ENCODE measurements around the gene COPA. TPM values are rescaled to one million over a fixed set of nuclear protein-coding genes. Genes with fewer than 3 reads are reported as not detected.

The COPA gene
- total RNA-seq, 3 donors from 2014 or later (not counting 1 experiment from before 2014, with no cell fraction given): 140 to 167 (median 148) TPM

DNA sequence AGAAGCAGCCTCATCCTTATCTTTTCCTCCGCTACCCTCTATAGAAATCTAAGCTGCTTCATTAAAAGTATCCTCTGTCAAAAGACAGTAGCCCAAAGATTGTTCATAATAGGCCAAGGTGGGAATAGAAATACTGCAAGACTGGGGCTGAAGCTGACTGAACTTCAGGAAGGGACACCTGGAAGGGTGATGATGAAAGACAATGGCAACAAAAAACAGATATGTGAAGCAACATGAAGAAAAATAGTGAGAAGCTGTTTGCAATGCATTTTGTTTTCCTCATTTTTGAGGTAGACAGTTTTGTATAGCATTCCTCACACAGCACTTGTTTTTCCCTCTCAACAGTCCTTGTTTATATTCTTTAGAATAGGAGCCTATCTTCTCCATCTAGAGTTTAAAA is 97.6 kb downstream of the COPA start:
- no peak for ATAC-seq

DNA sequence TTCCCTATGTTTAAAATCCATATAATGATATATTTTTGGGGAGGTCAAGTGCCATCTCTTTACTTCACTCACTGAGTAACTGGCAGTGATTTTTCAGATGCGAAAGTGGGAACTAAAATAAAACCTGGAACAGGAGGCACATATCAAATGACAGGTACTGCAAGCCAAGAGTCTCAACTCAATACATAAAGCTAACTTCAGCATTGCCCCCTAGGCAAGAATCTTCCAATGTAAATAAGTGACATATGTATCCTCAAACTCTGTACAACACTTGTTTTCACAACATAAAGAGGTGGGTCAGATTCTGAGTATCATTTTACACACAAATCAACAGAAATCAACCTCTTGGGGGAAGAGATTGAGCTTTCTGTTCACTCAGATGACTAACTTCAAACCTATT is 98.8 kb downstream of the COPA start:
- WGBS (ENCODE audit: insufficient coverage): 100% methylated on average over 1 of the region's 1 CpG
- no peak for ATAC-seq
- no peaks in the 10 kb centered on the region for H3K9me3 ChIP-seq (ENCODE audit: control insufficient read depth, insufficient read depth, low read length)
- H3K27ac ChIP-seq (ENCODE audit: low read length): no peak overlapping the region
- H3K27ac Mint-ChIP-seq: peak overlapping the region in 1 of 2 donors; percentile 59
- intact Hi-C loops (cut with micrococcal nuclease): no loop called here
- TF ChIP-seq, protein P1, sequence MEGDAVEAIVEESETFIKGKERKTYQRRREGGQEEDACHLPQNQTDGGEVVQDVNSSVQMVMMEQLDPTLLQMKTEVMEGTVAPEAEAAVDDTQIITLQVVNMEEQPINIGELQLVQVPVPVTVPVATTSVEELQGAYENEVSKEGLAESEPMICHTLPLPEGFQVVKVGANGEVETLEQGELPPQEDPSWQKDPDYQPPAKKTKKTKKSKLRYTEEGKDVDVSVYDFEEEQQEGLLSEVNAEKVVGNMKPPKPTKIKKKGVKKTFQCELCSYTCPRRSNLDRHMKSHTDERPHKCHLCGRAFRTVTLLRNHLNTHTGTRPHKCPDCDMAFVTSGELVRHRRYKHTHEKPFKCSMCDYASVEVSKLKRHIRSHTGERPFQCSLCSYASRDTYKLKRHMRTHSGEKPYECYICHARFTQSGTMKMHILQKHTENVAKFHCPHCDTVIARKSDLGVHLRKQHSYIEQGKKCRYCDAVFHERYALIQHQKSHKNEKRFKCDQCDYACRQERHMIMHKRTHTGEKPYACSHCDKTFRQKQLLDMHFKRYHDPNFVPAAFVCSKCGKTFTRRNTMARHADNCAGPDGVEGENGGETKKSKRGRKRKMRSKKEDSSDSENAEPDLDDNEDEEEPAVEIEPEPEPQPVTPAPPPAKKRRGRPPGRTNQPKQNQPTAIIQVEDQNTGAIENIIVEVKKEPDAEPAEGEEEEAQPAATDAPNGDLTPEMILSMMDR (IDR thresholded peaks at IDR 0.05): no peak
- no peak overlapping the region for H3K4me3 Mint-ChIP-seq
- H3K9me3 Mint-ChIP-seq: no peaks in the 10 kb centered on the region
- H3K27me3 ChIP-seq (ENCODE audit: control insufficient read depth, insufficient read depth, low read length): no peaks in the 10 kb centered on the region
- H3K4me3 ChIP-seq (ENCODE audit: low read length): no peak overlapping the region
- H3K4me1 Mint-ChIP-seq: peaks cover 15 to 26% of the 10 kb centered on the region in 2 donors
- no peaks in the 10 kb centered on the region for H3K4me1 ChIP-seq (ENCODE audit: control insufficient read depth, insufficient read depth, low read length)
- peaks cover 39% of the 10 kb centered on the region for H3K36me3 ChIP-seq (ENCODE audit: control insufficient read depth, insufficient read depth, low read length)
- no peak for DNase-seq
- H3K27me3 Mint-ChIP-seq (ENCODE audit: low read depth in 2 of 2): no peaks in the 10 kb centered on the region
- peaks cover 15% of the 10 kb centered on the region for H3K36me3 Mint-ChIP-seq

More for the DNA sequence above, 97.6 kb downstream of the COPA start:
- Histone ChIP-seq H3K27ac (ENCODE audit: low read length) (no peak overlapping the region), H3K9me3 (ENCODE audit: control insufficient read depth, insufficient read depth, low read length) (no peaks in the 10 kb centered on the region), H3K4me3 (ENCODE audit: low read length) (no peak overlapping the region), H3K4me1 (ENCODE audit: control insufficient read depth, insufficient read depth, low read length) (no peaks in the 10 kb centered on the region), H3K36me3 (ENCODE audit: control insufficient read depth, insufficient read depth, low read length) (peaks cover 26% of the 10 kb centered on the region), H3K27me3 (ENCODE audit: control insufficient read depth, insufficient read depth, low read length) (no peaks in the 10 kb centered on the region)
- H3K4me3 Mint-ChIP-seq: no peak overlapping the region
- TF ChIP-seq, protein P1 (IDR thresholded peaks at IDR 0.05): no peak
- H3K36me3 Mint-ChIP-seq: peaks cover 2% of the 10 kb centered on the region
- no peak for DNase-seq
- intact Hi-C loops (cut with micrococcal nuclease): no loop called here
- 100% methylated on average over 1 of the region's 1 CpG for WGBS (ENCODE audit: insufficient coverage)
- no peaks in the 10 kb centered on the region for H3K9me3 Mint-ChIP-seq
- no peaks in the 10 kb centered on the region for H3K27me3 Mint-ChIP-seq (ENCODE audit: low read depth in 2 of 2)
- H3K27ac Mint-ChIP-seq: peak overlapping the region in 1 of 2 donors; percentile 8
- H3K4me1 Mint-ChIP-seq: peaks cover 15 to 26% of the 10 kb centered on the region in 2 donors

DNA sequence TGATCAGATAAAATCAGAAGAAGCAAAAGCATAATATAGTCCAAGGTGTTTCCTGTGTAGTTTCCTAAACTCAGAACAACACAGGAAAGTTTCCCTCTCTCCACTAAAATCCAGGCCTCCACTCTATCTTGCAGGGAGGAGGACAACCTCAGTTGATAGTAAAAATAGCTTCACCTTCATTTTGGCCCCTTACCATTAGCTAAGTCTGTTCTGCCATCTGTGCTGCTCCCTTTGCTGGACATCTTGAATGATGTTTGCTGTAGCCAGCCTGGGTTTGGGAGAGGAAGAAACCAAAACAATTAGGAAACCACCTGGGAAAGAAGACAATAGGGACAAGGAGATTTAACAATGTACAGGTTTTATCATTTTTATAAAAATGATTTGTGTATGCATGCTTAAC is 99.3 kb downstream of the COPA start:
- intact Hi-C loops (cut with micrococcal nuclease): no loop called here
- Histone ChIP-seq H3K4me1 (ENCODE audit: control insufficient read depth, insufficient read depth, low read length) (no peaks in the 10 kb centered on the region), H3K27ac (ENCODE audit: low read length) (no peak overlapping the region), H3K4me3 (ENCODE audit: low read length) (no peak overlapping the region), H3K9me3 (ENCODE audit: control insufficient read depth, insufficient read depth, low read length) (no peaks in the 10 kb centered on the region), H3K36me3 (ENCODE audit: control insufficient read depth, insufficient read depth, low read length) (peaks cover 43% of the 10 kb centered on the region), H3K27me3 (ENCODE audit: control insufficient read depth, insufficient read depth, low read length) (no peaks in the 10 kb centered on the region)
- H3K4me3 Mint-ChIP-seq: no peak overlapping the region
- H3K36me3 Mint-ChIP-seq: peaks cover 19% of the 10 kb centered on the region
- DNase-seq (no peak), ATAC-seq (no peak)
- H3K27ac Mint-ChIP-seq: peak overlapping the region in 1 of 2 donors; percentile 59
- no peaks in the 10 kb centered on the region for H3K9me3 Mint-ChIP-seq
- H3K4me1 Mint-ChIP-seq: peaks cover 15 to 26% of the 10 kb centered on the region in 2 donors
- no peaks in the 10 kb centered on the region for H3K27me3 Mint-ChIP-seq (ENCODE audit: low read depth in 2 of 2)
- TF ChIP-seq, protein P1 (IDR thresholded peaks at IDR 0.05): no peak

DNA sequence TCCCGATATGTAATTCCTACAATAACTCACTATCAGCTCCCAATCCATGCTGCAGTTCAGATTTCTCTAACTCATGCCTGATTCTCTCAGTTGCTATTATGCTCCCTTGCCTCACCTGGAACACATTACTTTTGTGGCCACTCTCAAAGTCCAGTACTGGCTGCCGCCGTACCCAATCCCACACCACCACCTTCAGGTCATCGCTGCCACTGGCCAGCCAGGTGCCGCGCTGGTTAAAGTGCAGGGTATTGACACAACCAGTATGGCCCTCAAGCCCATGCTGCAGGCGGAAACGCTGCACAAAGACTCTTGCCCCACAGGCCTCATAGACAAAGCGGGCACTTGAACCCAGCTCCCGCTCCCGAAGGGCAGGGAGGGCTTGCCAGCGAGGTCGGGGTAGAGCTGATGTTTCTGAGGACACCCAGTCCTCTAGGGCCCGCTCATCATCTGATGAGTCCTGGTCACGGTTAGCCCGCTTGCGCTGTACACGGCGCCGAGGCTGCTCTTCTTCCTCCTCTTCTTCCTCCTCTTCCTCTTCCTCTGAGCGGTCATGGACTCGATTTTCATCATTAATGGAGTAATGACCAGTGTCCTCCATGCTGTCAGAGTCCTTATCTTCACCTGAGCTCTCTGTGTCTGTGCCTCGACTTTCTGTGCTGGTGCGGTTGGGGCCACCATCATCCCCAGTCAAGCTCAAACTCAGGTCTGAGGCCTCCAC is 103.3 kb downstream of the COPA start:
- no peaks in the 10 kb centered on the region for H3K27me3 ChIP-seq (ENCODE audit: control insufficient read depth, insufficient read depth, low read length)
- Mint-ChIP-seq H3K27me3 (ENCODE audit: low read depth in 2 of 2) (no peaks in the 10 kb centered on the region), H3K36me3 (peaks cover 27% of the 10 kb centered on the region), H3K9me3 (no peaks in the 10 kb centered on the region), H3K4me1 (peaks cover under 1 to 9% of the 10 kb centered on the region in 2 donors), H3K27ac (no peak overlapping the region), H3K4me3 (no peak overlapping the region)
- peaks cover 74% of the 10 kb centered on the region for H3K36me3 ChIP-seq (ENCODE audit: control insufficient read depth, insufficient read depth, low read length)
- DNase-seq (no peak), ATAC-seq (no peak)
- no peaks in the 10 kb centered on the region for H3K4me1 ChIP-seq (ENCODE audit: control insufficient read depth, insufficient read depth, low read length)
- intact Hi-C loops (cut with micrococcal nuclease): no loop called here
- WGBS (ENCODE audit: insufficient coverage): 97% methylated on average over 24 of the region's 24 CpGs
- H3K4me3 ChIP-seq (ENCODE audit: low read length): no peak overlapping the region
- TF ChIP-seq, protein P1 (IDR thresholded peaks at IDR 0.05): no peak
- H3K27ac ChIP-seq (ENCODE audit: low read length): no peak overlapping the region
- no peaks in the 10 kb centered on the region for H3K9me3 ChIP-seq (ENCODE audit: control insufficient read depth, insufficient read depth, low read length)
